Mesenchymal stem cell (in vitro differentiated cells and primary cell): ENCODE measurements around the gene PIKFYVE.

Experiments used
- DNase-seq: peaks from one replicate; pipeline ENCODE4 v3.0.0-alpha.2; 2013
- H2AFZ ChIP-seq: one replicate; pipeline ENCODE4 v1.6.1; 2013; ENCODE audit warnings: low read depth, mild to moderate bottlenecking, control low read depth, inconsistent platforms, low read length, moderate library complexity
- H2AK5ac ChIP-seq: 2 replicates; pipeline ENCODE4 v1.6.1; 2013; ENCODE audit warnings: low read length, moderate library complexity, mild to moderate bottlenecking, inconsistent platforms; ENCODE audit not compliant: severe bottlenecking
- H2BK120ac ChIP-seq: one replicate; pipeline ENCODE4 v1.6.1; 2013; ENCODE audit warnings: low read depth, mild to moderate bottlenecking, inconsistent platforms, low read length, moderate library complexity
- H2BK12ac ChIP-seq, 2 experiments: one replicate each; pipeline ENCODE4 v1.6.1; 2013; ENCODE audit warnings: inconsistent platforms in 2 of 2, low read length in 2 of 2, mild to moderate bottlenecking in 2 of 2, moderate library complexity in 2 of 2, control low read depth in 1 of 2
- H2BK15ac ChIP-seq: one replicate; pipeline ENCODE4 v1.6.1; 2013; ENCODE audit warnings: mild to moderate bottlenecking, low read depth, inconsistent platforms; ENCODE audit not compliant: poor library complexity, severe bottlenecking
- H2BK5ac ChIP-seq: 2 replicates; pipeline ENCODE4 v1.6.1; 2013; ENCODE audit warnings: low read depth, mild to moderate bottlenecking, low read length, control low read depth, inconsistent platforms; ENCODE audit not compliant: poor library complexity, severe bottlenecking
- H3K14ac ChIP-seq, 2 experiments: one replicate each; pipeline ENCODE4 v1.6.1; 2013; ENCODE audit warnings: inconsistent platforms in 2 of 2, low read length in 2 of 2, control low read depth in 1 of 2, mild to moderate bottlenecking in 1 of 2, moderate library complexity in 1 of 2
- H3K18ac ChIP-seq, 2 experiments: one replicate each; pipeline ENCODE4 v1.6.1; 2013; ENCODE audit warnings: inconsistent platforms in 2 of 2, low read length in 2 of 2, control low read depth in 1 of 2, low read depth in 1 of 2, mild to moderate bottlenecking in 1 of 2
- H3K23ac ChIP-seq, 2 experiments: one replicate each; pipeline ENCODE4 v1.6.1; 2013; ENCODE audit warnings: inconsistent platforms in 2 of 2, low read length in 2 of 2, mild to moderate bottlenecking in 2 of 2, moderate library complexity in 2 of 2, control low read depth in 1 of 2
- H3K27ac ChIP-seq: 2 replicates; pipeline ENCODE4 v1.5.1; 2013; ENCODE audit warnings: mild to moderate bottlenecking, moderate library complexity, low read length, control low read depth, inconsistent platforms; ENCODE audit not compliant: poor library complexity, severe bottlenecking
- H3K27me3 ChIP-seq, 2 experiments: 2 replicates each; pipeline versions ENCODE4 v1.6.1 to v1.7.0; 2013; ENCODE audit warnings: low read length in 2 of 2, mild to moderate bottlenecking in 2 of 2, moderate library complexity in 2 of 2, control low read depth in 1 of 2, inconsistent platforms in 1 of 2; ENCODE audit not compliant: control insufficient read depth in 1 of 2, insufficient read depth in 1 of 2
- H3K36me3 ChIP-seq, 2 experiments: 2 replicates each; pipeline versions ENCODE4 v1.6.1 to v1.7.0; 2013; ENCODE audit warnings: low read length in 2 of 2, control low read depth in 1 of 2, inconsistent platforms in 1 of 2, low read depth in 1 of 2, mild to moderate bottlenecking in 1 of 2; ENCODE audit not compliant: insufficient read depth in 2 of 2, control insufficient read depth in 1 of 2
- H3K4ac ChIP-seq, 2 experiments: one replicate each; pipeline ENCODE4 v1.6.1; 2013; ENCODE audit warnings: inconsistent platforms in 2 of 2, low read length in 2 of 2, mild to moderate bottlenecking in 2 of 2, moderate library complexity in 2 of 2, control low read depth in 1 of 2, low read depth in 1 of 2
- H3K4me1 ChIP-seq: 2 replicates; pipeline ENCODE4 v1.6.1; 2013; ENCODE audit warnings: low read depth, low read length, control low read depth; ENCODE audit not compliant: control insufficient read depth, insufficient read depth
- H3K4me2 ChIP-seq: 2 replicates; pipeline ENCODE4 v1.6.1; 2013; ENCODE audit warnings: low read length, mild to moderate bottlenecking, inconsistent platforms; ENCODE audit not compliant: poor library complexity, severe bottlenecking
- H3K4me3 ChIP-seq, 2 experiments: 2 replicates each; pipeline versions ENCODE4 v1.5.1 to v1.7.0; 2013; ENCODE audit warnings: low read length in 2 of 2, mild to moderate bottlenecking in 2 of 2, control low read depth in 1 of 2, low read depth in 1 of 2; ENCODE audit not compliant: insufficient read depth in 1 of 2
- H3K79me1 ChIP-seq: replicated peaks from 2 replicates; pipeline ENCODE4 v1.6.1; 2013; ENCODE audit warnings: mild to moderate bottlenecking, control low read depth, low read length, inconsistent platforms; ENCODE audit not compliant: poor library complexity, severe bottlenecking
- H3K9ac ChIP-seq: 2 replicates; pipeline ENCODE4 v1.7.0; 2013; ENCODE audit warnings: mild to moderate bottlenecking, low read length, moderate library complexity
- H3K9me3 ChIP-seq: 2 replicates; pipeline ENCODE4 v1.7.0; 2013; ENCODE audit warnings: mild to moderate bottlenecking, low read length; ENCODE audit not compliant: control insufficient read depth
- H4K8ac ChIP-seq: one replicate; pipeline ENCODE4 v1.6.1; 2013; ENCODE audit warnings: inconsistent platforms, mild to moderate bottlenecking, low read length, moderate library complexity
- H4K91ac ChIP-seq: one replicate; pipeline ENCODE4 v1.6.1; 2013; ENCODE audit warnings: mild to moderate bottlenecking, low read length, inconsistent platforms
- WGBS: methylation state at CpG from one replicate; pipeline ENCODE4 v1.1.7; 2013; ENCODE audit warnings: mixed read lengths; 5-methylcytosine and 5-hydroxymethylcytosine counted together

The PIKFYVE gene

DNA sequence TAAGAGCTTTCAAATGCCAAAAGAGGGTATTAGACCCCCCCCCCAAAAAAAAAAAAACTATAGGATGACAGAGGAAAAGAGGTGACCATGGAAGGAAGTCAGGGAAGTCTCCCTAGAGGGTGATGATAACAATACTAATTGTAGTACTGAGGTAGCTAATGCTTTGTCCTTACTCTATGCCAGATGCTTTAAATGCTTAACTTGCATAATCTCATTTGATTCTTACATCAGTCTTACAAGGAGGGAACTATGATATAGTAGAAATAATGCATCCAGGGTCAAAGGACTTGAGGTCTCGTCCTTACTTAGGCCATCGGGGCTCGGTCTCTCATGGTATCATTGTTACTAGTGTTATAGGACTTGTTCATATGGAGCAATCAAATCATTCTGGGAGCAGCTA is 20.3 kb upstream of the PIKFYVE start:
- H3K4me2 ChIP-seq = no peak overlapping the region
- no peak overlapping the region for H3K23ac ChIP-seq
- H3K14ac ChIP-seq = no peak overlapping the region
- H3K18ac ChIP-seq = no peak overlapping the region
- peaks cover 16 to 94% of the 10 kb centered on the region in 2 experiments for H3K36me3 ChIP-seq
- no peak overlapping the region for H3K4ac ChIP-seq
- DNase-seq = no peak
- H2BK120ac ChIP-seq = no peak overlapping the region
- no peak overlapping the region for H2BK12ac ChIP-seq
- H3K27me3 ChIP-seq = no peaks in the 10 kb centered on the region
- H3K4me1 ChIP-seq = no peaks in the 10 kb centered on the region
- no peak overlapping the region for H4K8ac ChIP-seq
- H3K27ac ChIP-seq = no peak overlapping the region
- no peak overlapping the region for H2AK5ac ChIP-seq
- H3K9me3 ChIP-seq = no peaks in the 10 kb centered on the region
- H3K9ac ChIP-seq = no peak overlapping the region
- H4K91ac ChIP-seq = no peak overlapping the region
- no peak overlapping the region for H2AFZ ChIP-seq
- no peak overlapping the region for H2BK15ac ChIP-seq
- no peak overlapping the region for H2BK5ac ChIP-seq
- H3K4me3 ChIP-seq = no peak overlapping the region
- 100% methylated on average over 3 of the region's 3 CpGs for WGBS
- peaks cover 16% of the 10 kb centered on the region for H3K79me1 ChIP-seq

DNA sequence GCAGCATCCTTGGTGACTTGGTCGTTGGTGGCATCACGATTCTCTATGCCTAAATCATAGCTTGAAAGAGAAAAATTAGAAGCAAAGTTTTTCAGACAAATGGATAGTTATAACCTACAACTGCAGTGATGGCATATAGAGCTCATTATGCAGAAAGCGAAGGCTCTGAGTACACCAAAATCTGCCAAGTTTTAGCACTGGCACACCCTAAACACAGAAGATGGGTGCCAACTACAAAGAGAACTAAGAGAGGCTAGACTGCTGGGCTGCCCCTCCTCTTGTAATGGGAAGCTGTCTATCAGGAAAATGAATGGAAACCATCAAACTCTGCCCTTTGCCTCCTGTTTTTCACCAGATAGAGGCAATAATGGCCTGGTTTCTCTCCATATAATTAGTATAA is 17.5 kb upstream of the PIKFYVE start:
- H3K4me2 ChIP-seq = no peak overlapping the region
- no peak overlapping the region for H2BK120ac ChIP-seq
- H3K4ac ChIP-seq = no peak overlapping the region
- no peak overlapping the region for H3K9ac ChIP-seq
- WGBS = 100% methylated on average over 3 of the region's 3 CpGs
- H3K79me1 ChIP-seq = peaks cover 26% of the 10 kb centered on the region
- peaks cover 5 to 96% of the 10 kb centered on the region in 2 experiments for H3K36me3 ChIP-seq
- no peak overlapping the region for H3K4me3 ChIP-seq
- H3K9me3 ChIP-seq = no peaks in the 10 kb centered on the region
- H2BK15ac ChIP-seq = no peak overlapping the region
- no peak overlapping the region for H3K27ac ChIP-seq
- no peak overlapping the region for H4K91ac ChIP-seq
- H3K23ac ChIP-seq = no peak overlapping the region
- no peak overlapping the region for H2BK5ac ChIP-seq
- H2AK5ac ChIP-seq = no peak overlapping the region
- no peak for DNase-seq
- H3K4me1 ChIP-seq = peaks cover 1% of the 10 kb centered on the region
- H4K8ac ChIP-seq = no peak overlapping the region
- no peaks in the 10 kb centered on the region for H3K27me3 ChIP-seq
- H3K18ac ChIP-seq = no peak overlapping the region
- H2BK12ac ChIP-seq = no peak overlapping the region
- H3K14ac ChIP-seq = no peak overlapping the region
- H2AFZ ChIP-seq = no peak overlapping the region

DNA sequence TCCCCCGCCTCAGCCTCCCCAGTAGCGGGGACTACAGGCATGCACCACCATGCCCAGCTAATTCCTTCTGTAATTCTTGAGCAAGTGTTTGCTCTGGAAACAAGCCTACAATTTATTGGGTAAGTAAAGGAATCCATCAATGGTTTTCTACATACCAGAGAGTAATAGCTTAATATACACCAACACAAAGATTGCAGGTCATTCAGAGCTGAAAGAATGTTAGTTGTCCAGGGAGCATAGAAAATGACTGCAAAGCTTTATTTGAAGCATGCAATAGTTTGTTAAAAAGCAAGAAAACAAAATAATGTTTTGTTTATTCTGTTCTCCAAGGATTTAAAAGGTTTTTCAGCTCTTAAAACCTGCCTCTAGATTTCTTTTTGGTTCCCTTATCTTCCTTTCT is 16.8 kb upstream of the PIKFYVE start:
- Histone ChIP-seq H3K9ac (no peak overlapping the region), H3K23ac (no peak overlapping the region), H3K4ac (no peak overlapping the region), H2AK5ac (no peak overlapping the region), H3K79me1 (peaks cover 27% of the 10 kb centered on the region), H3K27ac (no peak overlapping the region), H2AFZ (no peak overlapping the region), H3K4me1 (peaks cover 1% of the 10 kb centered on the region), H3K18ac (no peak overlapping the region), H4K8ac (no peak overlapping the region), H4K91ac (no peak overlapping the region), H2BK120ac (no peak overlapping the region), H3K36me3 (peaks cover 5 to 89% of the 10 kb centered on the region in 2 experiments), H2BK15ac (no peak overlapping the region), H2BK12ac (no peak overlapping the region), H3K27me3 (no peaks in the 10 kb centered on the region), H2BK5ac (no peak overlapping the region), H3K14ac (no peak overlapping the region), H3K4me2 (no peak overlapping the region), H3K4me3 (no peak overlapping the region), H3K9me3 (no peaks in the 10 kb centered on the region)
- 100% methylated on average over 1 of the region's 2 CpGs for WGBS
- DNase-seq = no peak

DNA sequence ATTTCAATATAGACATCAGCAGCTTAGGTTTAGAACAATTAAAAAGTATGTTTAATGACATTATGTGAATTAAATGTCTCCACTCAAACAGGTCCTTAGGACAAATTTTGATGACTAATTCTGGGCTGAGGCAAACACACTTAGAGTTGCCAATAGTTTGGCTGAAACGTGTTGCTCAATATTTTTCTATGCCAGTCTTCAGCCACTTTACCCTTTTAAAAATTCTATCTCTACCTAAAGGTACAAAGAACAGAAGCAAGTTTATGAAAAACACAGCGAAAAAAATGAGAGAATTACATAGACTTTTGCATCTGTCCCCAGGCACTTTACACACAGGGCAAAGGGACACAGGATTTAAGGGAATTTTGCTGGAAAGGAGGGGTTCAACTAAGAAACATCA is 15.7 kb upstream of the PIKFYVE start:
- 100% methylated on average over 1 of the region's 2 CpGs for WGBS
- H2BK15ac ChIP-seq = no peak overlapping the region
- H3K4me2 ChIP-seq = no peak overlapping the region
- peaks cover 24% of the 10 kb centered on the region for H3K79me1 ChIP-seq
- no peak overlapping the region for H3K4me3 ChIP-seq
- no peak overlapping the region for H2BK12ac ChIP-seq
- peaks cover 1% of the 10 kb centered on the region for H3K4me1 ChIP-seq
- no peak overlapping the region for H2BK5ac ChIP-seq
- no peak overlapping the region for H3K4ac ChIP-seq
- H3K27me3 ChIP-seq = no peaks in the 10 kb centered on the region
- H3K9ac ChIP-seq = no peak overlapping the region
- H3K18ac ChIP-seq = no peak overlapping the region
- H4K8ac ChIP-seq = no peak overlapping the region
- DNase-seq = peak; percentile 29
- no peaks in the 10 kb centered on the region for H3K9me3 ChIP-seq
- H3K27ac ChIP-seq = no peak overlapping the region
- H2BK120ac ChIP-seq = no peak overlapping the region
- H2AK5ac ChIP-seq = no peak overlapping the region
- H4K91ac ChIP-seq = no peak overlapping the region
- peaks cover 5 to 78% of the 10 kb centered on the region in 2 experiments for H3K36me3 ChIP-seq
- no peak overlapping the region for H3K23ac ChIP-seq
- H2AFZ ChIP-seq = no peak overlapping the region
- no peak overlapping the region for H3K14ac ChIP-seq
